Keratinocyte (primary cell): Measurements from ENCODE around the gene UBE2K. TPM values are rescaled to one million over a fixed set of nuclear protein-coding genes. Genes with fewer than 3 reads are reported as not detected.

ENCODE experiments used
- DNase-seq: peaks from one replicate; pipeline ENCODE4 v3.0.0-alpha.2; 2011; ENCODE audit warnings: low read depth, missing footprints, low spot score
- FAIRE-seq: peaks from 2 replicates; lab custom pipeline; 2011; peaks lifted over from hg19 to GRCh38; lab: Jason Lieb, UNC
- H2AFZ ChIP-seq: 2 replicates; pipeline ENCODE4 v1.6.0; 2012; ENCODE audit warnings: low read length, control low read depth, inconsistent platforms; ENCODE audit not compliant: control insufficient read depth
- H3K27ac ChIP-seq: 2 replicates; pipeline ENCODE4 v1.5.1; 2011; ENCODE audit warnings: low read length; ENCODE audit not compliant: control insufficient read depth, insufficient read depth
- H3K27me3 ChIP-seq: 3 replicates; pipeline ENCODE4 v1.6.0; 2011; ENCODE audit warnings: low read length; ENCODE audit not compliant: control insufficient read depth, insufficient read depth; ENCODE audit errors: extremely low read depth
- H3K36me3 ChIP-seq, 2 experiments: 2 replicates in 1 of 2; 3 replicates in 1 of 2; pipeline ENCODE4 v1.5.1; 2011; ENCODE audit warnings: low read length in 2 of 2, mild to moderate bottlenecking in 1 of 2; ENCODE audit not compliant: control insufficient read depth in 2 of 2, insufficient read depth in 2 of 2; ENCODE audit errors: extremely low read depth in 1 of 2
- H3K4me1 ChIP-seq: 3 replicates; pipeline ENCODE4 v1.5.1; 2011; ENCODE audit warnings: low read length; ENCODE audit not compliant: control insufficient read depth, insufficient read depth; ENCODE audit errors: extremely low read depth
- H3K4me2 ChIP-seq: 3 replicates; pipeline ENCODE4 v1.6.0; 2011; ENCODE audit warnings: low read depth, low read length; ENCODE audit not compliant: control insufficient read depth, insufficient read depth; ENCODE audit errors: extremely low read depth
- H3K4me3 ChIP-seq, 3 experiments: fragments of 200-600 bp in 1 of 3; sonication (generic) in 1 of 3; 2 replicates in 2 of 3; 3 replicates in 1 of 3; pipeline ENCODE4 v1.5.1; 2011 to 2016; ENCODE audit warnings: low read length in 3 of 3, mild to moderate bottlenecking in 3 of 3, control low read depth in 2 of 3, inconsistent platforms in 1 of 3, low read depth in 1 of 3, mixed read lengths in 1 of 3, mixed run types in 1 of 3, moderate library complexity in 1 of 3; ENCODE audit not compliant: control insufficient read depth in 2 of 3, insufficient read depth in 2 of 3; ENCODE audit errors: extremely low read depth in 1 of 3
- H3K79me2 ChIP-seq: 2 replicates; pipeline ENCODE4 v1.6.0; 2012; ENCODE audit warnings: low read length; ENCODE audit not compliant: control insufficient read depth, insufficient read depth
- H3K9ac ChIP-seq: 3 replicates; pipeline ENCODE4 v1.6.0; 2011; ENCODE audit warnings: low read length; ENCODE audit not compliant: control insufficient read depth, insufficient read depth; ENCODE audit errors: extremely low read depth
- H3K9me1 ChIP-seq: 3 replicates; pipeline ENCODE4 v1.6.0; 2011; ENCODE audit warnings: low read length; ENCODE audit not compliant: control insufficient read depth, insufficient read depth; ENCODE audit errors: extremely low read depth
- H3K9me3 ChIP-seq: 2 replicates; pipeline ENCODE4 v1.5.1; 2012; ENCODE audit warnings: low read depth, low read length; ENCODE audit not compliant: control insufficient read depth
- H4K20me1 ChIP-seq: 3 replicates; pipeline ENCODE4 v1.6.0; 2011; ENCODE audit warnings: low read length; ENCODE audit not compliant: control insufficient read depth, insufficient read depth; ENCODE audit errors: extremely low read depth
- CTCF ChIP-seq, 3 experiments: IDR thresholded peaks in 1 of 3; conservative IDR thresholded peaks in 1 of 3; optimal IDR thresholded peaks in 1 of 3; 2 replicates in 2 of 3; 3 replicates in 1 of 3; pipeline versions ENCODE3 to v1.5.1; 2011; ENCODE audit warnings: low read length in 3 of 3, mild to moderate bottlenecking in 3 of 3, moderate library complexity in 2 of 3, control low read depth in 1 of 3, inconsistent platforms in 1 of 3; ENCODE audit not compliant: insufficient read depth in 2 of 3; ENCODE audit errors: extremely low read depth in 1 of 3
- EZH2 ChIP-seq: IDR thresholded peaks from one replicate; pipeline ENCODE4 v1.6.1; 2012; ENCODE audit warnings: inconsistent platforms, mild to moderate bottlenecking, low read length, moderate library complexity
- dilution Hi-C: fragments of 300-500 bp; cut with MboI; formaldehyde crosslinking; loops from one replicate; pipeline ENCODE4 v1.7.0; 2020; ENCODE audit warnings: low sequenced_read_pairs; ENCODE audit not compliant: extremely low pct_ligation_motif_present
- polyA plus RNA-seq, 5 experiments: library from polyadenylated mRNA; depleted of rRNA in 3 of 5; stranded (reverse) in 3 of 5; stranded (forward) in 1 of 5; unstranded in 1 of 5; fragments of >200 nt; gene quantifications; 1 replicate in 1 of 5; 2 replicates in 3 of 5; 3 replicates in 1 of 5; pipeline versions ENCODE4 v1.2.1 to v1.2.3, GENCODE V29; 2011 to 2012; ENCODE audit warnings: missing spikeins in 2 of 5, low read depth in 1 of 5, low replicate concordance in 1 of 5

The UBE2K gene
- polyA plus RNA-seq, 1 donor (not counting 4 experiments of a cell fraction or from before 2014, with no cell fraction given), result 163 TPM

- Histone ChIP-seq H3K27me3 (no peaks in the 10 kb centered on the region), H3K79me2 (no peaks in the 10 kb centered on the region), H3K36me3 (no peaks in the 10 kb centered on the region), H3K9me1 (no peaks in the 10 kb centered on the region), H2AFZ (no peak overlapping the region), H3K27ac (no peak overlapping the region), H3K9ac (no peak overlapping the region), H4K20me1 (no peaks in the 10 kb centered on the region), H3K9me3 (no peaks in the 10 kb centered on the region), H3K4me1 (no peaks in the 10 kb centered on the region), H3K4me3 (no peak overlapping the region), H3K4me2 (no peak overlapping the region)
- no peak for FAIRE-seq
- DNase-seq, result no peak
- dilution Hi-C loops, result no loop called here
- TF ChIP-seq CTCF (optimal IDR thresholded peaks at IDR 0.05 in 1 of 3, IDR thresholded peaks at IDR 0.05 in 1 of 3, conservative IDR thresholded peaks at IDR 0.05 in 1 of 3; ENCODE audit: extremely low read depth in 1 of 3, insufficient read depth in 2 of 3, low read length in 3 of 3) (no peak), EZH2 (no peak)
Measured at GRCh38 chr4:39660045-39660444, 37.9 kb upstream of the UBE2K start.

- DNase-seq, result no peak
- Histone ChIP-seq H3K4me3 (no peak overlapping the region), H3K27ac (no peak overlapping the region), H2AFZ (no peak overlapping the region), H3K9me3 (no peaks in the 10 kb centered on the region), H3K4me2 (no peak overlapping the region), H3K27me3 (no peaks in the 10 kb centered on the region), H3K9me1 (no peaks in the 10 kb centered on the region), H3K9ac (no peak overlapping the region), H4K20me1 (no peaks in the 10 kb centered on the region), H3K36me3 (no peaks in the 10 kb centered on the region), H3K79me2 (no peaks in the 10 kb centered on the region), H3K4me1 (no peaks in the 10 kb centered on the region)
- no peak for FAIRE-seq
- dilution Hi-C loops, result no loop called here
- TF ChIP-seq CTCF (optimal IDR thresholded peaks at IDR 0.05 in 1 of 3, IDR thresholded peaks at IDR 0.05 in 1 of 3, conservative IDR thresholded peaks at IDR 0.05 in 1 of 3; ENCODE audit: extremely low read depth in 1 of 3, insufficient read depth in 2 of 3, low read length in 3 of 3) (no peak), EZH2 (no peak)
Measured at GRCh38 chr4:39660757-39661156, 37.2 kb upstream of the UBE2K start.
